A549 (cell line): ENCODE data around the gene NOPCHAP1.
"Not testable (repeated sequence)": the region's sequence is repeated elsewhere in the genome, so short reads cannot be mapped to it uniquely, and the experiment has no call there.

Experiments used
- CTCF ChIP-seq: fragments of >200 bp; sonication (Bioruptor Twin); formaldehyde crosslinking; IDR thresholded peaks from 3 replicates; pipeline ENCODE4 v1.5.1; 2016
- HOXA7 ChIP-seq: fragments of 250-450 bp; sonication (Bioruptor Pico); IDR thresholded peaks from 2 replicates; pipeline ENCODE4 v1.5.0; 2020; ENCODE audit warnings: mild to moderate bottlenecking, moderate library complexity

- TF ChIP-seq CTCF, HOXA7: not testable (repeated sequence)
These were observed 8.4 kb upstream of the NOPCHAP1 start for GRCh38 chr12:104977688-104978087.
